HG02981 (cell line): ENCODE data around the gene LLGL1.

ENCODE experiments used
- ATAC-seq: cut with Tn5 transposase; IDR thresholded peaks from one replicate; pipeline ENCODE4 v1.9.1; 2021; ENCODE audit warnings: mild to moderate bottlenecking, moderate library complexity; ENCODE audit not compliant: unreplicated experiment

LLGL1 gene

DNA sequence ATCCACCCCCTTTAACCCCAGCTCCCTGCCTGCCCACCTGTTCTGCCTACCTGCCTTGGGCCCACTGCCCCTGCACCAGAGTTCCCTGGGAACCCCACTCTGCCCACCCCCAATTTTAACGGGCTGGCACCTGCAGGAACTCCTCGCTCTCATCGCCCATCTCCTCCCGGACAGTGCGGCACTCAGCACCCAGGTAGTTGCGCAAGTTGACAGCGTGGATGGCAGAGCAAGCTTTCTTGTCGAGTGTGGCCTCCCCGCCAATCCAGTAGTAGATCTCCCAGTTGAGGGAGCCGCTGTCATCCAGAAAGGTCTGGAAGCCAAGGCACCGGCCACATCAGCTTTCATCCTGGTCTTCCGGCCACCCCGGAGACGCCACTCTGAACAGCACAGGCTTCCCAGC, 25.3 kb downstream of the LLGL1 start:
- no peak for ATAC-seq

DNA sequence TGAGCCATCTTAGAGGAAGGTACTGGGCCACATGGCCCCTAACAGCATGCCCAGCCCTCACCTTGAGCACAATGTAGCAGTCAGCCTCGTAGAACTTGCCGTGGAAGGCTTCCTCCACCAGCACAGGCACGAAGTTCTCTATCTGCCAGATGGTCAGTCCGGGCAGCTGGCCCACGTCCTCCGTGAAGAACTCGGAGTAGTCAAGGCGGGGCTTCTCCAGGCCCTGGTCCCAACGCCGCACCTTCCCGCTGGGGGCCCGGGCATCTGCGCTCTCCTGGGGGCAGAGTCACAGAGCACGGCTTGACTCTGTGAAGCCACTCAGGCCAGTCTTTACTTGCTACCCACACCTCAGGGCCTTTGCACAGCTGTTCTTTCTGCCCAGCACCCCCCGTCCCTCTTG, 25.8 kb downstream of the LLGL1 start:
- no peak for ATAC-seq

DNA sequence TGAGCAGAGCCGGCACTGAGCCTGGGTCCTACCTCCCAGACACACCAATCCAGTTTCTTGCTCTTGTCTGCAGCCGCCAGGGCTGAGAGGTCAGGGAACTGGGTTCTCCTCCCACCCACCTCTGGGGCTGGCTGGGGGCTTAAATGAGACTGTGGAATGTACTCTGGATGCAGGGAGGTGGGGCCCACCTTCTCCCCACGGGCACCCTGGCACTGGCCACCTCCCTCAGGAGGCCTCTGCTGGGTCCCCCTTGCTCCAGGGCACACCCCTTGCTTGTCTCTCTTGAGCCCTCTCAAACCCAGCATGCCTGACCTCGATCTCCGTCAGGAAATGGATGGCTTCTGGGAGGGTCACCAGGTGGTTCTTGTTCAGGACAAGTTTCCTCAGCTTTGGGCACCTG, 26.7 kb downstream of the LLGL1 start:
- no peak for ATAC-seq

DNA sequence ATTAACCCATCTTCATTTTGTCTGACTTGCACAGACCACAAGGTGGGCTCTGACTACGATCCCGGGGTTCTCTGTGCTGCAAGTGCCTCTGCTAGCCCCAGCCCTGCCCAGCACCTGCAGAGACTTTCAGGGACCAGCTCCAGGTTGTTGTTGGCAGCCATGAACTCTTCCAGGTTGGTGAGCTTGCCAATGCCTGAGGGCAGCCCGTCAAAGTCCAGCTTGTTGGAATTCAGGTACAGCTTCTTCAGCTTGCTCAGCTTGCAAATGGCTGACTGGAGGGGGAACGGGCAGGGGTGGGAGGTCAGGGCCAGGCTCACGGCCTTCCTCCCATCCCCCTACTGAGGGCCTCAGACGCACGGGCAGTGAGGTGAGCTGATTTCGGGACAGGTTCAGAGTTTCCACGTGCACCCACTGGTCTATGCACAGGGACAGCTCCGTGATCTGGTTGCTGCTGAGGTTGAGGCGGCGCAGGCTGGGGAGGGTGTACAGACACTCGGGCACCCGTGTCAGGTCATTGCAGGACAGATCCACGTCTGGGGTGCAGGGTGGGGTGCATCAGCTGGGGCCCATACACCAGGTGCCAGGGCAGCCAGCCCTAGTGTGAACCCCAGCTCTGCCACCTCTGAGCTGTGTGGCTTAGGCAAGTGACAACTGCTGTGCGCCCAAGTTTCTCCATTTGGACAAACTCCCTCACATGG, 27.9 kb downstream of the LLGL1 start:
- ATAC-seq = no peak

DNA sequence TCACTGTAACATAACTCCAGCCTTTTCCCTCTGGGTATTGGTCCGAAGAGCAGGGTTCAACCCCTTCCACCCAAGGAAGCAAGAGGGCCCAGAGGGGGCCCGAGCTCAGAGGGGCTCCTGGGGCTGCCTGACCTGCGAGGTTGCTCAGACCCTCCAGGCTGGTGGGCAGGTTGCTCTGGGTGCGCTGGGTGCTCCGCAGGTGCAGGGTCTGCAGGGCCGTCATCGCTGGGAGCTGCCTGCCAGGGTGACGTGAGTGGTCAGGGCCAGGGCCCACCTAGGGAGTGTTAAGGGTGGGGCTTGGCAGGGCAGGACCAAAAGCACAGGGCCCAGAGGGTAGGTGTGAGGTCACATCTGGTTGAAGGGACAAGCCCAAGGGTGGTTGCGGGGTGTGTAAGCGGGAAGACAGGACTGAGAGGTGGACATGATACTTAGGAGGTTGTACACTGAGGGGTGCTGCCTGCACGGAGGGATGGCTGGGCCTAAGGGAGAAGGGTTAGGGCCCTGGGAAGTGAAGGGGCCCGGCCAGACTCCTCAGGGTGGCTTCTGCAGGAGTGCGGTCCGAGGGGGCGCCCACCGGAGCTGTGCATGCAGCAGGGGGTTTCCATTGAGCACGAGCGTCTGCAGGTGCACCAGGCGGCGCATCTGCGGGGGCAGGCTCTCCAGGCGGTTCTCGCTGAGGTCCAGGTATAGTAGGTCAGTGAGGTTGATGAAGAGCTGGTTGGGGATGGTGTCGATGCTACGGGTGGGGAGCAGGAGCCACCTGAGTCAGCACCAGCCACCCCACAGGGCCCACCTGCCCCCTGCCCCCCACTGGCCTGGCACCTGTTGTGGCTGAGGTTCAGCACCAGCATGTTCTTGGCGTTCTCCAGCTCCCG, 28.7 kb downstream of the LLGL1 start:
- no peak for ATAC-seq

DNA sequence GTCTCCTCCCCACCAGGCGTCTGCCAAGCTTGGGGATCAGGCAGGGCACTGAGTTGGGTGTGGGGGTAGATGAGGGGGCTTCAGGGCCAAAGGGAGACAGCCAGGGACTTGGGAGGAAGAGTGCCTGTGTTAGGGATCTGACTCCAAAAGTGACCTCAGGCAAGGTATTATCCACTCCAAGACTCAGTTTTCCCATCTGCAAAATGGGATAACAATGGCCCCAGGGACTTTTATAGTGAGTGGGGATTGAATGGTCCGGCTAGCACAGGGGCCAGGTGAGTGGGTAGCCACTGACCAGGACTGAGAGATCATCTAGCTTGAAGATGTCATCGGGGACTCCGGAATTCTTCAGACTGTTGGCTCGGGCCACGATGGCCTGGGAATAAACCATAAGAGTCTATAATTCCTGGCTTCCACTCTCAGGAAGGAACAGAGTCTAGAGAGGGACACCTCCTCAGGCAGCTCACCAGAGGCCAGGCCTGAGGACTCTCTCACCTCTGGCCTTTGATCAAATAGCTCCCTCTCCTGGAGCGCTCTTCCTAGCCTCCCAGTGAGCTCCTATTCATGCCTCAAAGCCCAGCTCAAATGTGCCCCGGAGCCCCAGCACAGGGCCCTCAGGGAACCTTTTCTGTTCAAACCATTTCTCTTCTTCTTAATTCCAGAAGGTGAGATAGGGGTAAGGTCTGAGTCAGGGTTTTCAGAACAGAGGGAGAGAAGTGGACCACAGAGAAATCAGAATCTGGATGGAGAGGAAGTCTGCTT, 29.6 kb downstream of the LLGL1 start:
- ATAC-seq = no peak

DNA sequence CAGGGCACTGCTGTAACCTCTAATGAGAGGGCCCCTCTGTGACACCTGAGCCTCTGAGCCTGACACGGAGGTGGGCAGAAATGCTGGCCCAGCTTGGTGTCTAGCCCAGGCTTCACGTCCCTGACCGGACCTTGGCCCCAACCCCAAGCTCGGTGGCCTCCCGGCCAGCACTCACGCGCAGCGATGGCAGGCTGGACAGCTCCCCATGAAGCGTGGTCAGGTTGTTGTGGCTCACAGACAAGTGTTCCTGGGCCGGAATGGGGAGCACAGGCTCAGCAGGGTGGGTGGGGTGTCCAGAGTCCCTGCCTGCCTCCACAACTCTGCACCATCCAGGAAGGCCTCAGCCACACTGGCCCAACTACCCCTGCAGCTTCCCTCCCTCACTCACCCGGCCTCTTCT, 30.9 kb downstream of the LLGL1 start:
- no peak for ATAC-seq

DNA sequence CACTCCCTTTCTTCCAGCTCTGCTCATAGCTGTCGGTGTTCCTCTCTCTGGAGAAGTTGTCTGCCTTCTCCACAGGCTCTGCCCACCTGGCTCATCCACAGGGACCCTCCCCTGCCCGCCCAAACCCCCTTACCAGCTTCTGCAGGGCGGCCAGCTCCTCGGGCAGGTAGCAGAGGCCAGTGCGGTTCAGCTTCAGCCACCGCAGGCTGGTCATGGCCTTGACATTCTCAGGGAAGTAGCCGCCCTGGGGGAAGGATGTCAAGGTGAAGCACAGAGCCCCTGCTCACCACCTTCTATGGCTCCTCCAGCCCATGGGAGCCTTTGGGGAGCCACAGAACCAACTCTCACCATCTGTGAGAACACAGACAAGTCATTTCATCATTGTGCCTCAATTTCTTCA, 31.3 kb downstream of the LLGL1 start:
- ATAC-seq = no peak

DNA sequence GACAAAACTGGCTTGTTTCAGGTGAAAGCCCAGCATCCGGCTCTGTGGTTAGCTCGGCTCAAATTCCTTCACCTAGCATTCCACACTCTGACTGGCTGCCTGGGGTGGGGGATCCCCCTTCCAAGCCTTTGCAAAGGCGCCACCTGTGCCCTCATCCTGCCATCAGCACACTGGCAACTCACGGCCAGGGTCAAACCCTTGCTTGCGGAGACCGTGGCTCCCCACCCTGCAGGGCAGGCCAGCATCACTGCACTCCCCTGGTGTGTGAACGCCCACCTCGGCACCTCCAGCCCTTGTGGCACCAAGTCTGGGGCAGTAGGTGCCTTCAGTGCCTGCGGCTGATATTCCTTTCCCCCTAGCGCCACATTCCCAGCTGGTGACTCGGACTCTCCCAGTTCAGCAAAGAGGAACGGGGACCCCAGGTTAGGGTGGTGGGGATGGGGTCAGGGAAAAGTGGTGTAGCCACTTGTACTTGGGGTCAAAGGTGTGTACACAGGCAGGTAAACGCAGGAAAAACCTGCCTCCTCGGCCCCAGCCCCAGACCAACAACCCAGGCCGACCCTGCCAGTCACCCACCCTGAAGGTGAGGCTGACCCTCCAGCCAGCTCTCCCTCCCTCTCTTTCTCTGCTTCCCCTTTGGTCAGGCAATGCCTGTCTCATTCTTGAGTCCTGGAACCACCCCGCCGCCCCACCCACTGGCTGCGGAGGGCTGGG, 32.0 kb downstream of the LLGL1 start:
- no peak for ATAC-seq

DNA sequence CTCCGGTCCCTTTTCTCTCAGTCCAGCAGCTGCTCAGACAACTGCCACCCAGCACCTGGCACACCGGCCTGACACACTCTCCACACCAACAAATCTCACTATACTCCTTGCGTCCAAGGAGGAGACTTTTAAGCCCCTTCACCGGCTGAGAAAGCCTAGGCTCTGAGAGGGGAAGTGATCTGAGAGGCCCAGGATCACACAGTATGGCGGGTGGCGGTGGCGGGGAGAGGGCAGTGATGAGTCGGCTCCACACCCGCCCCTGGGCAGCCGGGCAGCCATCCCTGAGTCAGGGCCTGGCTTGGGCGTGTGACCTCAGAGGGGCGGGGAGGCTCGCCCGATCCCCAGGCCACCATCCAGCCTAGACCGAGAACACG, 32.5 kb downstream of the LLGL1 start:
- peak; percentile 36 for ATAC-seq

DNA sequence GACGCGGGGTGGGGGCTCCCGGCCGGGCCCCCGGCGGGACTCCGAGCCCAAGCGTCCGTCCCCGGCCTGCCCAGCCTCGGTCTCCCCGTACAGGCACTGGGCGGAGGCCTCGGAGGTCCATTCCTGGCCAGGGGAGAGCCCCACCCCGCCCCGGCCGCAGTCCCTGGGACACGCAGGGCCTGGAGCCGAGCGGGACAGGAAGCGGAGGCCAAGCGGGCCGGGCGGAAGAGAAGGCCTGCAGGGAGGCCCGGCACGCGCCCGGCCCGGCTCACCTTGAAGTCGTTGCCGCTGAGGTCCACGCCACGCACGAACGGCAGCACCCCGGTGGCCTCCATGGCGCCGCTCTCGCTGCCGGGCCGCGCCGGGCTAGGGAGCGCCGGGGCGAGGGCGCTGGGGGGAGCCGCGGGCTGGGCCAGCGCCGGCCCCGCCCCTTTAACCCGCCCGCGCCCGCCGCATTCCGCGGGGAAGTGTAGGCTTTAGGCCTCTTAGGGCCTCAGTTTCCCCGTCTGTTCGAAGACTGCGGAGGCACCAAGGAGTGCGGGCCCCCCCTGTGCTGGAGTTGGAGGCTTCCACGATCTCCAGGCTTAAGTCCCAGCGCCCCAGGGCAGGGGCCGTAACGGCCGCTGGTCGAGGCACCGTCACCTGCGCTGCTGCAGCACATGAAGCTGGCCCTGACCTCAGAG, 33.1 kb downstream of the LLGL1 start, which contains the start of gene FLII:
Gene FLII (minus strand): TSS at position 383 of the 683 bp plus-strand sequence. CDS start 48 bp downstream, at position 335.
- peak; percentile 28 for ATAC-seq

DNA sequence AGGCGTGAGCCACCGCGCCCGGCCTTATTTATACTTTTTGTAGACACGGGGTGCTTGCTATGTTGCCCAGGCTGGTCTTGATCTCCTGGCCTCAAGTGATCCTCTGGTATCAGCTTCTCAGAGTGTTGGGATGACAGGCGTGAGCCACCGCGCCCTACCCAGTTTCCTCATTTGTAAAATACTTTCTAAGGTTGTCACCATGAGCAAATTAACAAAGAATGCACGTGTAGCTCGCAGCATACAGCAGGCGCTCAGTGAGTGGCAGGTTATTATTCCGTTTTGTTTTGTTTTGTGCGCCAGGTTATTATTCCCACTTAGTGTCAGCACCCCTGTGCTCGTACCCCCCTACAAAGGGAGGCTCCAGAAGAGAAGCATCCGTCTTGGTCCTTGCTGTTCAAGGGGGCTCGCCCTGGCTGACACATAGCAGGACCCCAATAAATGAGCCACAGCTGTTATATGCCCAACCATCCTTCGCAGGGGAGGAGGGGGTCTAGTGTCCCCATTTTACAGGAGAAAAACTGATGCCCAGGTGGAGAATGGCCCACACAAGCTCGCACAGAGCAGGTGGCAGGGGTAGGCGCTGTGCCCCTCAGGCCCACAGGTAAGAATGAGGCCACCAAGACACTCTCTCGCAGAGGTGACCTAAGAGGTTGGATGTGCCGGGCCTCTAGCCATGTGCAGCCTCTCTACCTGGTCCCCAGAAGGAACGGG, 34.3 kb downstream of the LLGL1 start:
- peak; percentile 2 for ATAC-seq

DNA sequence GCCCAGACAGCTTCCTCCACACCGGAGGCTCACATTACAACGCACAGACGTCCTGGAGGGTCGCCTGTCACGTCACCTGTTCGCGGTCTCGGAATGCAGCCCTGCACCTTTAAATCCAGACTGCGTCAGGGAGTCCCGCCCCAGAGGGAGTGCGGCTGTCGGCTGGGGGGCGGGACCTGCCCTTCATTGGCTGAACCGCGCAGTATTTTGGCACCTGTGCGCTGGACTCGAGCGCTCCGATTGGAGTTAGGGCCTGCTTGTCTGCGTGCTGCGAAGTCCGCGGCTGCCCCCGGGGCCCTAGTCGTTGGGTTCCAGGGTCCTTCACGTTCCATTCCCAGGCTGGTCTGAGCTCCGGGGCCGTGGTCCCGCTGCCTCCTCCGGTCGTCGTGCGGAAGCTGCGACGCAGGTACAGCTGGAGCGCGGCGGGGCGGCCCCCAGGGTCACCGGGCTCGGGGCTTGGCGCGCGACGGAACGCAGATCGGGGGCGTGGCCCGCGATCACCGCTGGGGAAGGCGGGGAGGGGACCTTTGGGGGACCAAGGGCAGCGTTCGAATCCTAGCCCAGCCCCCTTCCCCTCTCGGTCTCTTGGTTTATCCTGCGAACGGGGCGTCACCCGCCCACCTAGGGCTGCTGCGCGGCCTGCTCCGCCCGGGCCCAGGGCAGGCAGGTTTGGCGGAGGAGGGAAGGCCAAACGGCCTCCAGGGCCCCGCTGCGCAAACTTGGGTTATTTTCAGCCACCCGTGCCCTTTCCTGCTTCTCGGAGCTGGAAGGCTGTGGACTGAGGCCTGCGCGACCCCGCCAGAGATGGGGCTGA, 35.1 kb downstream of the LLGL1 start, which contains the start of gene MIEF2:
Gene MIEF2 (plus strand): TSS at position 331 of the 814 bp plus-strand sequence. CDS start 2,059 bp downstream, outside the sequence.
- peak; percentile 69 for ATAC-seq

DNA sequence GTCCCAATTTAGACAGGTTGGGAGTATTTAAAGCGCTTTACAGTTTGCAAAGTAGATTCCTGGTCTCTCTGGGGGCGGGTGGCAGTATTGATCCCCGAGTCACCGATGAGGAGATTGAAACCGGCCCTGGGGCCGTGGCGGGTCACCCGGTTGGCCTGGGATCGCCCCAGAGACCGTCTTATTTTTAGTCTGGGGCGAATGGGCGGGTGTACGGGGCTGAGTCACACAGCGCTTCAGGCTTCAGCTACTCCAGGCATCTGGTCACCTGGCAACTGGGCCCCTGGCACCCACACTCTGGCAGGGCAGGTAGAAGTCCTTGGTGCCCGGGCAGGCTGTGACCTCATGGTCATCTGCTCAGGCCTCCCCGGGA, 35.7 kb downstream of the LLGL1 start:
- ATAC-seq = no peak

DNA sequence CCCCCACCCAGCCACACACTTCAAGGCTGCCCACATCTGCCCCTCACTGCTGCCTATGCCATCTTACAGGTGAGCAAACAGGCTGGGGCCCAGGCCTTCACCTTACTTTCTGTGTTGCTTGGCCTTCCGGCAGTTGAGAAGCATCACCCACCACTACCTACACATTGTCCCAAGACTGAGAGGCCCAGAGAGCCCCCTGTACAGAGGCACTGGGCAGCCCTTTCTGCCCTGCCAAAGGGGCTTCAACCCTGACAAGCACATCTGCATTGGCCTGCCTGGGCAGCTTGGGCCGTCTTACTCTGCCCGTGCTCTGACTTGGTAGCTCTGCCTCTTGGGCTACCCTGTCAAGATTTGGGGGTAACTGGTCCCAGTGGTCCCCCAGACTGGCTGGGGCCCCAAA, 36.2 kb downstream of the LLGL1 start:
- no peak for ATAC-seq

DNA sequence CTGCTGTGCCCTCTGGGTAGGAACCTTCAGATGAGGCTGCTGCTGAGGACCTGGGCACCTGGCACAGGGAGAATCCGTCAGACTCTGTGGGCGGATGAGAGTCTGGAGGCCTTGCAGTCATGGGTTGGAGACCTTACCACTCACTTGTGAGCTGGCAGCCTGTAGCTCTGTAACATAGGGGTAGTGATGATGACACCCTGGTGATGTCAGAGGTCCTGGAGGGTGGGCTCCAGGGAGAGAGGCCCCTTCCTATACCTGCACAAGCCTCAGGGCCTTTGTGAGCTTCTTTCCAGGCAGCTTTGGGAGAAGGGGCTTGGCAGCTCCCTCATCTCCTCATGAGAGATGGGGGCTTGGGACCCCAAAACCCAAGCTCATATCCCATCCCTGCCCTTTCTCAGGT, 36.7 kb downstream of the LLGL1 start:
- no peak for ATAC-seq

DNA sequence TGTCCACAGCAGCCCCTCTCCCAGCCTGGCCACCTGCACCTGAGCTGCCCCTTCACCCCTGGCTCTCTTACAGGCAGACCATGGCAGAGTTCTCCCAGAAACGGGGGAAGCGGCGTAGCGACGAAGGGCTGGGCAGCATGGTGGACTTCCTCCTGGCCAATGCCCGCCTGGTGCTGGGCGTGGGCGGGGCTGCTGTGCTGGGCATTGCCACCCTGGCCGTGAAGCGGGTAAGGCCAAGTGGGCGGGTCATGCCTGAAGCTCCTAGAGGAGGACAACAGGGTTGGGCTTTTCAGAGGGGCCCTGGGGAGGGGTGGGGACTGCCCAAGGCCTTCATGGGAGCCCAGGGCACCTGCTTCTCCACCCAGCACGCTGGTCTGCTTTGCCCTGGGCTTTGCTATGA, 37.2 kb downstream of the LLGL1 start:
- no peak for ATAC-seq

DNA sequence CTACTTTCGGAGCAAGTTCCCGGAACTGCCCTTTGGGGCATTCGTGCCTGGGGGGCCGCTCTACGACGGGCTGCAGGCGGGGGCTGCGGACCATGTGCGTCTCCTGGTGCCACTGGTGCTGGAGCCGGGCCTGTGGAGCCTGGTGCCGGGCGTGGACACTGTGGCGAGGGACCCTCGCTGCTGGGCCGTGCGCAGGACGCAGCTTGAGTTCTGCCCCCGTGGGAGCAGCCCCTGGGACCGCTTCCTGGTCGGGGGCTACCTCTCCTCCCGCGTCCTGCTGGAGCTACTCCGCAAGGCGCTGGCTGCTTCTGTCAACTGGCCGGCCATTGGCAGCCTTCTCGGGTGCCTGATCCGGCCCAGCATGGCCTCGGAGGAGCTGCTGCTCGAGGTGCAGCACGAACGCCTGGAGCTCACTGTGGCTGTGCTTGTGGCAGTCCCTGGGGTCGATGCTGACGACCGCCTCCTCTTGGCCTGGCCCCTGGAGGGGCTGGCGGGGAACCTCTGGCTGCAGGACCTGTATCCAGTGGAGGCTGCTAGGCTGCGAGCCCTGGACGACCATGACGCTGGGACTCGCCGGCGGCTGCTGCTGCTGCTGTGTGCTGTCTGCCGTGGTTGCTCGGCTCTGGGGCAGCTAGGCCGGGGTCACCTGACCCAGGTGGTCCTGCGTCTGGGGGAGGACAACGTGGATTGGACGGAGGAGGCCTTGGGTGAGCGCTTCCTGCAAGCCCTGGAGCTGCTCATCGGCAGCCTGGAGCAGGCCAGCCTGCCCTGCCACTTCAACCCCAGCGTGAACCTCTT, 38.6 kb downstream of the LLGL1 start:
- ATAC-seq = no peak
